K562 (cell line): ENCODE data around the gene HOTAIR. TPM values are rescaled to one million over a fixed set of nuclear protein-coding genes. Genes with fewer than 3 reads are reported as not detected.

Experiments used
- ARHGAP35 ChIP-seq: fragments of 450-650 bp; IDR thresholded peaks from 2 replicates; pipeline ENCODE4 v1.6.1; 2018; ENCODE audit not compliant: partially characterized antibody
- BRD9 ChIP-seq: fragments of 450-650 bp; IDR thresholded peaks from 2 replicates; pipeline ENCODE4 v1.6.1; 2018; ENCODE audit warnings: low read depth; ENCODE audit not compliant: partially characterized antibody
- CHD1 ChIP-seq: fragments of 200-600 bp; sonication (generic); IDR thresholded peaks from one replicate; pipeline ENCODE4 v1.6.1; 2012; ENCODE audit warnings: mild to moderate bottlenecking, moderate library complexity, low read length, inconsistent platforms
- FOXK2 ChIP-seq, 2 experiments: fragments of 450-650 bp; IDR thresholded peaks in 1 of 2; conservative IDR thresholded peaks in 1 of 2; 2 replicates each; pipeline ENCODE4 v1.6.1; 2016; ENCODE audit warnings: low read depth in 2 of 2, mild to moderate bottlenecking in 1 of 2
- JUNB ChIP-seq: fragments of 450-650 bp; formaldehyde crosslinking; conservative IDR thresholded peaks from 2 replicates; pipeline ENCODE4 v1.4.0; 2020; ENCODE audit warnings: mild to moderate bottlenecking
- KDM1A ChIP-seq, 2 experiments: fragments of 450-650 bp; IDR thresholded peaks; 2 replicates each; pipeline ENCODE4 v1.6.1; 2016; ENCODE audit warnings: mild to moderate bottlenecking in 2 of 2
- MGA ChIP-seq: fragments of 450-650 bp; IDR thresholded peaks from 2 replicates; pipeline ENCODE4 v1.6.1; 2016; ENCODE audit warnings: mild to moderate bottlenecking, moderate library complexity
- NFRKB ChIP-seq: fragments of 450-650 bp; IDR thresholded peaks from 2 replicates; pipeline ENCODE4 v1.6.1; 2016; ENCODE audit warnings: low read depth
- PHF20 ChIP-seq: fragments of 450-650 bp; IDR thresholded peaks from 2 replicates; pipeline ENCODE4 v1.6.1; 2018; ENCODE audit not compliant: partially characterized antibody
- PHF21A ChIP-seq: fragments of 450-650 bp; IDR thresholded peaks from 2 replicates; pipeline ENCODE4 v1.6.1; 2017; ENCODE audit warnings: low read depth, borderline replicate concordance
- PML ChIP-seq: IDR thresholded peaks from 2 replicates; pipeline ENCODE4 v1.6.1; 2012; ENCODE audit warnings: low read length, inconsistent platforms
- RBM39 ChIP-seq: fragments of 200-400 bp; formaldehyde crosslinking; optimal IDR thresholded peaks from 2 replicates; pipeline ENCODE3; 2018; ENCODE audit warnings: low read depth, low read length
- TGIF2 ChIP-seq: sonication (generic); formaldehyde crosslinking; IDR thresholded peaks from 2 replicates; pipeline ENCODE4 v1.8.1; 2022; ENCODE audit warnings: mild to moderate bottlenecking, missing genetic modification reagents, moderate library complexity
- YY1 ChIP-seq, 3 experiments: IDR thresholded peaks; 2 replicates each; pipeline ENCODE4 v1.6.1; 2011; ENCODE audit warnings: low read length in 2 of 3, mild to moderate bottlenecking in 2 of 3, moderate library complexity in 2 of 3, borderline replicate concordance in 1 of 3, control low read depth in 1 of 3, low read depth in 1 of 3; ENCODE audit not compliant: insufficient read depth in 3 of 3, insufficient replicate concordance in 2 of 3, control insufficient read depth in 1 of 3, insufficient read length in 1 of 3; ENCODE audit errors: extremely low read depth in 1 of 3
- ZBTB1 ChIP-seq: sonication (generic); formaldehyde crosslinking; IDR thresholded peaks from 2 replicates; pipeline ENCODE4 v1.8.1; 2023; ENCODE audit warnings: missing genetic modification reagents, low read depth, mild to moderate bottlenecking, borderline replicate concordance
- ZKSCAN1 ChIP-seq: fragments of 150-350 bp; IDR thresholded peaks from 2 replicates; pipeline ENCODE4 v1.6.1; 2016; ENCODE audit warnings: low read depth, low read length
- ZNF324 ChIP-seq: fragments of 250-450 bp; sonication (Bioruptor Pico); IDR thresholded peaks from 2 replicates; pipeline ENCODE4 v1.4.0; 2020; ENCODE audit warnings: mild to moderate bottlenecking
- ZNF75A ChIP-seq: fragments of 450-650 bp; formaldehyde crosslinking; IDR thresholded peaks from 2 replicates; pipeline ENCODE4 v1.4.0; 2020; ENCODE audit warnings: mild to moderate bottlenecking
- polyA plus RNA-seq, 8 experiments: library from polyadenylated mRNA; depleted of rRNA in 4 of 8; stranded (reverse) in 5 of 8; unstranded in 3 of 8; fragments of >200 nt; fragmentation: Nextera tagmentation in 2 of 8; fragmentation: Illumina TruSeq in 1 of 8; extraction: Ambion mirVana in 2 of 8; extraction: Trizol in 1 of 8; gene quantifications; 2 replicates each; pipeline versions ENCODE4 v1.2.1 to v1.2.3, GENCODE V29; 2011 to 2014; ENCODE audit warnings: inconsistent platforms in 1 of 8, missing spikeins in 1 of 8
- total RNA-seq, 7 experiments: library from RNA; depleted of rRNA in 6 of 7; stranded (reverse); fragments of >200 nt in 6 of 7; fragmentation: Illumina TruSeq in 2 of 7; extraction: Trizol in 2 of 7; gene quantifications; 2 replicates each; pipeline versions ENCODE4 v1.2.1 to v1.2.3, GENCODE V29; 2011 to 2021; ENCODE audit warnings: low replicate concordance in 1 of 7

The HOTAIR gene
- total and polyA plus RNA-seq, 9 of the 15 experiments (the other 6 are each of a cell fraction or from before 2014, with no cell fraction given): 0.04 TPM; not detected in 8

GRCh38 chr12:53994264-53995001, 19.7 kb upstream of the HOTAIR start (continued):
- TF ChIP-seq MGA (peak; percentile 7), YY1 (IDR thresholded peaks at IDR 0.05; ENCODE audit: borderline replicate concordance in 1 of 3, control insufficient read depth in 1 of 3, extremely low read depth in 1 of 3, insufficient read depth in 3 of 3, insufficient read length in 1 of 3, insufficient replicate concordance in 2 of 3, low read depth in 1 of 3, low read length in 2 of 3) (peak in 2 of 3 experiments; percentile 27 to 70), FOXK2 (conservative IDR thresholded peaks at IDR 0.05 in 1 of 2, IDR thresholded peaks at IDR 0.05 in 1 of 2; ENCODE audit: low read depth in 2 of 2) (no peak), ZNF324 (CRISPR knock-in tag) (no peak), NFRKB (no peak), CHD1 (no peak), JUNB (CRISPR knock-in tag) (no peak), BRD9 (no peak), ZKSCAN1 (no peak), PML (no peak), ARHGAP35 (no peak), ZNF75A (CRISPR knock-in tag) (peak; percentile 57; the same call in 1 of the 2 replicates), PHF21A (no peak), RBM39 (no peak), ZBTB1 (no peak), KDM1A (IDR thresholded peaks at IDR 0.05) (peak in 1 of 2 experiments; percentile 48; a peak in 1 of 4 replicates), PHF20 (no peak), TGIF2 (no peak)
